ENCODE measurements around the gene NKAIN2. TPM values are rescaled to one million over a fixed set of nuclear protein-coding genes. Genes with fewer than 3 reads are reported as not detected.

The NKAIN2 gene
- total RNA-seq, 3 donors from 2014 or later (not counting 1 experiment from before 2014, with no cell fraction given), result 0.45 TPM; not detected in 2

GRCh38 chr6:124783344-124783743 is 979.7 kb downstream of the NKAIN2 start:
- 83% methylated on average over 1 of the region's 1 CpG for WGBS (ENCODE audit: insufficient coverage)
- Histone ChIP-seq H3K4me1 (ENCODE audit: control insufficient read depth, insufficient read depth, low read length) (no peaks in the 10 kb centered on the region), H3K4me3 (ENCODE audit: low read length) (no peak overlapping the region), H3K9me3 (ENCODE audit: control insufficient read depth, insufficient read depth, low read length) (no peaks in the 10 kb centered on the region), H3K36me3 (ENCODE audit: control insufficient read depth, insufficient read depth, low read length) (no peaks in the 10 kb centered on the region), H3K27ac (ENCODE audit: low read length) (no peak overlapping the region), H3K27me3 (ENCODE audit: control insufficient read depth, insufficient read depth, low read length) (no peaks in the 10 kb centered on the region)
- no peak for TF ChIP-seq CTCF (IDR thresholded peaks at IDR 0.05)
- intact Hi-C loops (cut with micrococcal nuclease), result no loop called here
- no peak for DNase-seq
- Mint-ChIP-seq H3K27me3 (ENCODE audit: low read depth in 2 of 2) (no peaks in the 10 kb centered on the region), H3K4me1 (no peaks in the 10 kb centered on the region), H3K36me3 (peaks cover 8% of the 10 kb centered on the region), H3K9me3 (peaks cover 0 to 5% of the 10 kb centered on the region in 2 donors), H3K27ac (no peak overlapping the region), H3K4me3 (no peak overlapping the region)
- no peak for ATAC-seq

- 71% methylated on average over 2 of the region's 2 CpGs for WGBS (ENCODE audit: insufficient coverage)
- no peak overlapping the region for H3K27ac ChIP-seq (ENCODE audit: low read length)
- no peak overlapping the region for H3K4me3 Mint-ChIP-seq
- H3K4me1 Mint-ChIP-seq, result no peaks in the 10 kb centered on the region
- no peaks in the 10 kb centered on the region for H3K27me3 ChIP-seq (ENCODE audit: control insufficient read depth, insufficient read depth, low read length)
- DNase-seq, result no peak
- no peaks in the 10 kb centered on the region for H3K27me3 Mint-ChIP-seq (ENCODE audit: low read depth in 2 of 2)
- no peak overlapping the region for H3K27ac Mint-ChIP-seq
- H3K4me1 ChIP-seq (ENCODE audit: control insufficient read depth, insufficient read depth, low read length), result no peaks in the 10 kb centered on the region
- no peak for TF ChIP-seq CTCF (IDR thresholded peaks at IDR 0.05)
- no peaks in the 10 kb centered on the region for H3K36me3 Mint-ChIP-seq
- H3K9me3 Mint-ChIP-seq, result peaks cover 0 to 5% of the 10 kb centered on the region in 2 donors
- no peaks in the 10 kb centered on the region for H3K36me3 ChIP-seq (ENCODE audit: control insufficient read depth, insufficient read depth, low read length)
- no peaks in the 10 kb centered on the region for H3K9me3 ChIP-seq (ENCODE audit: control insufficient read depth, insufficient read depth, low read length)
- H3K4me3 ChIP-seq (ENCODE audit: low read length), result no peak overlapping the region
- intact Hi-C loops (cut with micrococcal nuclease), result no loop called here
- no peak for ATAC-seq
These were observed 987.5 kb downstream of the NKAIN2 start for GRCh38 chr6:124791156-124791555.

GRCh38 chr6:124792386-124792785 is 988.7 kb downstream of the NKAIN2 start:
- intact Hi-C loops (cut with micrococcal nuclease), result no loop called here
- 91% methylated on average over 2 of the region's 2 CpGs for WGBS (ENCODE audit: insufficient coverage)
- H3K27ac ChIP-seq (ENCODE audit: low read length), result no peak overlapping the region
- no peaks in the 10 kb centered on the region for H3K27me3 ChIP-seq (ENCODE audit: control insufficient read depth, insufficient read depth, low read length)
- H3K9me3 Mint-ChIP-seq, result peaks cover 0 to under 1% of the 10 kb centered on the region in 2 donors
- no peaks in the 10 kb centered on the region for H3K27me3 Mint-ChIP-seq (ENCODE audit: low read depth in 2 of 2)
- H3K27ac Mint-ChIP-seq, result no peak overlapping the region
- H3K4me1 ChIP-seq (ENCODE audit: control insufficient read depth, insufficient read depth, low read length), result no peaks in the 10 kb centered on the region
- H3K36me3 ChIP-seq (ENCODE audit: control insufficient read depth, insufficient read depth, low read length), result no peaks in the 10 kb centered on the region
- H3K4me3 ChIP-seq (ENCODE audit: low read length), result no peak overlapping the region
- no peak for TF ChIP-seq CTCF (IDR thresholded peaks at IDR 0.05)
- DNase-seq (no peak), ATAC-seq (no peak)
- H3K9me3 ChIP-seq (ENCODE audit: control insufficient read depth, insufficient read depth, low read length), result no peaks in the 10 kb centered on the region
- H3K4me3 Mint-ChIP-seq, result no peak overlapping the region
- no peaks in the 10 kb centered on the region for H3K4me1 Mint-ChIP-seq
- no peaks in the 10 kb centered on the region for H3K36me3 Mint-ChIP-seq

GRCh38 chr6:124793398-124793797 is 989.7 kb downstream of the NKAIN2 start:
- H3K4me3 ChIP-seq (ENCODE audit: low read length), result no peak overlapping the region
- no peak for DNase-seq
- Mint-ChIP-seq H3K27me3 (ENCODE audit: low read depth in 2 of 2) (no peaks in the 10 kb centered on the region), H3K4me3 (no peak overlapping the region), H3K36me3 (no peaks in the 10 kb centered on the region), H3K27ac (no peak overlapping the region), H3K9me3 (no peaks in the 10 kb centered on the region), H3K4me1 (no peaks in the 10 kb centered on the region)
- no peaks in the 10 kb centered on the region for H3K9me3 ChIP-seq (ENCODE audit: control insufficient read depth, insufficient read depth, low read length)
- no peak for TF ChIP-seq CTCF (IDR thresholded peaks at IDR 0.05)
- H3K36me3 ChIP-seq (ENCODE audit: control insufficient read depth, insufficient read depth, low read length), result no peaks in the 10 kb centered on the region
- no peak for ATAC-seq
- H3K27ac ChIP-seq (ENCODE audit: low read length), result no peak overlapping the region
- H3K4me1 ChIP-seq (ENCODE audit: control insufficient read depth, insufficient read depth, low read length), result no peaks in the 10 kb centered on the region
- no peaks in the 10 kb centered on the region for H3K27me3 ChIP-seq (ENCODE audit: control insufficient read depth, insufficient read depth, low read length)
- intact Hi-C loops (cut with micrococcal nuclease), result no loop called here
